NCI-H2107 (cell line): Measurements from ENCODE around the gene PRMT2.
"Not testable (repeated sequence)": the region's sequence is repeated elsewhere in the genome, so short reads cannot be mapped to it uniquely, and the experiment has no call there.

ENCODE experiments used
- DNase-seq: peaks from one replicate; lab custom pipeline; 2025; lab: John Stamatoyannopoulos, UW

PRMT2 gene

DNA sequence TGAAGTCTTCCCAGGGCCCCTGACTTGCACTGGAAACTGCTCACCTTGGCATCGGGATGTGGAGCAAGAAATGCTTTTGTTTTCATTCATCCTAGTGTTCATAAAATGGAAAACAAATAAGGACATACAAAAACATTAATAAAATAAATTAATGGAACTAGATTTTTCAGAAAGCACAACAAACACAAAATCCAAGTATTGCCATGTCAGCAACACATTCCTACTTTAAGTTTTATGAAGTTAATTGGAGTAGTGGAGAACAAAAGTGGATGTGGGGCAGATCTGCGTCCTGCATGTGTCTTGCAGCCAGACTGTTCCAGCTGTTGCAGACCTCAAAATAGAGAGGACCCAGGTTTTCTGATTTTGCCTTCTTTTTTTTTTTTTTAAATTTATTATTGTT, 32.9 kb downstream of the PRMT2 start:
- DNase-seq = no peak

DNA sequence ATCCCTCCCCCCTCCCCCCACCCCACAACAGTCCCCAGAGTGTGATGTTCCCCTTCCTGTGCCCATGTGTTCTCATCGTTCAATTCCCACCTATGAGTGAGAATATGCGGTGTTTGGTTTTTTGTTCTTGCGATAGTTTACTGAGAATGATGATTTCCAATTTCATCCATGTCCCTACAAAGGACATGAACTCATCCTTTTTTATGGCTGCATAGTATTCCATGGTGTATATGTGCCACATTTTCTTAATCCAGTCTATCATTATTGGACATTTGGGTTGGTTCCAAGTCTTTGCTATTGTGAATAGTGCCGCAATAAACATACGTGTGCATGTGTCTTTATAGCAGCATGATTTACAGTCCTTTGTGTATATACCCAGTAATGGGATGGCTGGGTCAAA, 33.4 kb downstream of the PRMT2 start:
- not testable (repeated sequence) for DNase-seq

DNA sequence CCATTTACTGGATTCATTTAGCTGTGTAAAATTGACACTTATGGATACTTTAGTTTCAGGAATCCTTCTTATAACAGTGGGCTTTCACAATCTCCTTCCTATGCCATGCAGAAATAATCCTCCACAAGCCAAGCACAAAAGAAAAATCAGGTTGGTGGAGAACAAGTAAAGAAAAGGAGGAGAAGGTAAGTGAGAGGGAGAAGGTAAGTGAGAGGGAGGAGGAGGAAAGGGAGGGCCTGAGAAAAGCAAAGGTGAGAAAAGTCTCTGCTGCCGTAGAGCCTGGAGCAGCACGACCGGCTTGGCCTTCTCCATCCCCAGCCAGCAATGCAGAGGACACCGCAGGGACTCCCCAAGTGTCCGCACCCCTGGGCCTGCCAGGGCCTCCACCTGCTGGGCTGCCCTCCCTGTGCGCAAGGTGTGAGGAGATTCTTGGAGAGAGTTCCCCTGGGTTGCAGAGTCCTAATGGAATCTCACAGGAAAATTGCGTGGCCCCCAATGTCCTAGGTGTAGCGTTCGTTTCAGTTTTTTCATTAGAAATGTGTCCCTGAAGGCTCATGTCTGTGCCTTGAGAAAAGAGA, 39.0 kb downstream of the PRMT2 start:
- no peak for DNase-seq

DNA sequence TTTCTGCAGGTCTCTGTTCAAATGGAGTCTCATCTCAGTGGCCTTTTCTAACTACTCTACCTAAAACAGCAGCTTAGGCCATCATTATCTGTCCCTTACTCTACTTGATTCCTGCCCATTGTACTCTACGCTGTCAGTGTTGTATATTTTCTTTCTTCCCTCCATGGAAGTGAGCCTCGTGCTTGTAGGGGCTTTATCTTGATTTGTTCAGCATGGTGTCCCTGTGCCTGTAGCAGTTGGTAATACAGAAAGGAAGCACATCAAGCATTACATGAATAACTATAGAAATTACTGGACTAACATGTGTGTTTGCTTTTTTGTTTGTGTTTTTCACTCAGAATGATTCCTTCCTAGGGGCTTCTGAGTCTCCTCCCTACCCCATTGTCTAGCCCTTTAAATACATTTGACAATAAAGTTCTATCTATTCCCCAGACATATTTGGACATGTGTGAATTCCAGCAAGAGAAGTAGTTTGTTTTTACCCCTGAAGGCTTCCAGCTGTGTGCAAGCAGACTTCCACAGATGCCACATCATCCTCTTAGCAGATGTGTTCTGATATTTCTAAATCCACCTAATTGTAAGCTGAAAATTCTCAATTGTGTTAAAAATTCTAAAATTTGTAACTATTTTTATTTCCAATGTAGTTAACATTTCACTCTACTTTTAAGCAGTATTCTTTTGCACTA, 40.3 kb downstream of the PRMT2 start:
- no peak for DNase-seq

DNA sequence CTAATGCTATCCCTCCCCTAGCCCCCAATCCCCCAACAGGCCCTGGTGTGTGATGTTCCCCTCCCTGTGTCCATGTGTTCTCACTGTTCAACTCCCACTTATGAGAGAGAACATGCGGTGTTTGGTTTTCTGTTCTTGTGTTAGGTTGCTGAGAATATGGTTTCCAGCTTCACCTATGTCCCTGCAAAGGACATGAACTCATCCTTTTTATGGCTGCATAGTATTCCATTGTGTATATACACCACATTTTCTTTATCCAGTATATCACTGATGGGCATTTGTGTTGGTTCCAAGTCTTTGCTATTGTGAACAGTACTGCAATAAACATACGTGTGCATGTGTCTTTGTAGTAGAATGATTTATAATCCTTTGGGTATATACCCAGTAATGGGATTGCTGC, 41.1 kb downstream of the PRMT2 start:
- not testable (repeated sequence) for DNase-seq

DNA sequence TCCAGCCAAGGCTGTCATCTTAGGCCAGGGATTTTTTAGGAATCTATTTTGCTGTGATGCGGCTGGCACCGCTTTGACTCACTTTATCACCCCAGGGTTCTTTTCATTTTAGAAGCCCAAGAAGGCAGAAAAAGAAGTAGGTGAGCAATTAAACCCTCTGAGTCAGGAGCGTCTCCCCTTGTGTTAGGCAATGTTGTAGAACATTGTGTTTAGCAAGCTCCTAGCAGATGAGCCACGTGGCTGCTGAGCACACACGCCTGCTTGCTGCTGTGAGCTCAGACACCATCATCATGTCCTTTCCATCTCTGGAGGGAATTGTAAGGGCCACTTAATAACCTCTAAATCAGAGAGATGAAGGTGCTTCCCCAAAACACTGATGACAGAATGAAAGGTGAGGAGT, 46.1 kb downstream of the PRMT2 start:
- not testable (repeated sequence) for DNase-seq

DNA sequence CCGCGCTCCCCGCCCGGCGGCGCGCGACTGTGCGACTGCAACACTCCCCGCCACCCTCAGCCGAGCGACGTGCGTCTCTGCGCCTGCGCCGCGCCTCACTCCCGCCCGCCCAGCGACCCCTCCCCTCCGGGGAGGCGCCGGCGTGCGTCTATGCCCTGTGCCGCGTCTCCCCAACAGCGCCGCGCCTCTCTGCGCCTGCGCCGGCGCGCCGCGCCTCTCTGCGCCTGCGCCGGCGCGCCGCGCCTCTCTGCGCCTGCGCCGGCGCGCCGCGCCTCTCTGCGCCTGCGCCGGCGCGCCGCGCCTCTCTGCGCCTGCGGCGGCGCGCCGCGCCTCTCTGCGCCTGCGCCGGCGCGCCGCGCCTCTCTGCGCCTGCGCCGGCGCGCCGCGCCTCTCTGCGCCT, 63.2 kb downstream of the PRMT2 start:
- not testable (repeated sequence) for DNase-seq

DNA sequence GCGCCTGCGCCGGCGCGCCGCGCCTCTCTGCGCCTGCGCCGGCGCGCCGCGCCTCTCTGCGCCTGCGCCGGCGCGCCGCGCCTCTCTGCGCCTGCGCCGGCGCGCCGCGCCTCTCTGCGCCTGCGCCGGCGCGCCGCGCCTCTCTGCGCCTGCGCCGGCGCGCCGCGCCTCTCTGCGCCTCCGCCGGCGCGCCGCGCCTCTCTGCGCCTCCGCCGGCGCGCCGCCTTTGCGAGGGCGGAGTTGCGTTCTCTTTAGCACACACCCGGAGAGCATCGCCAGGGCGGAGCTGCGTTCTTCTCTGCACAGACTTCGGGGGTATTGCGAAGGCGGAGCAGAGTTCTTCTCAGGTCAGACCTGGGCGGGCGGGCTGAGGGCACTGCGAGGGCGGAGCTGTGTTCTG, 63.6 kb downstream of the PRMT2 start:
- not testable (repeated sequence) for DNase-seq
